Glutamatergic neuron (in vitro differentiated cells): ENCODE results near the gene WNT3A. TPM values are rescaled to one million over a fixed set of nuclear protein-coding genes. Genes with fewer than 3 reads are reported as not detected.

Source experiments
- DNase-seq: peaks from one replicate; pipeline ENCODE4 v3.0.0; 2022
- H3K27ac Mint-ChIP-seq: one replicate; pipeline ENCODE4 v1.8.0; 2020; ENCODE audit warnings: mild to moderate bottlenecking, mixed read lengths, inconsistent platforms; ENCODE audit not compliant: unreplicated experiment
- H3K27me3 Mint-ChIP-seq: one replicate; pipeline ENCODE4 v1.8.0; 2020; ENCODE audit warnings: mild to moderate bottlenecking, moderate library complexity, mixed read lengths, inconsistent platforms; ENCODE audit not compliant: unreplicated experiment
- H3K36me3 Mint-ChIP-seq: one replicate; pipeline ENCODE4 v1.8.0; 2020; ENCODE audit warnings: mild to moderate bottlenecking, mixed read lengths, inconsistent platforms; ENCODE audit not compliant: unreplicated experiment
- H3K4me1 Mint-ChIP-seq: one replicate; pipeline ENCODE4 v1.8.0; 2020; ENCODE audit warnings: mild to moderate bottlenecking, low read depth, mixed read lengths, inconsistent platforms; ENCODE audit not compliant: unreplicated experiment
- H3K4me3 Mint-ChIP-seq: one replicate; pipeline ENCODE4 v1.8.0; 2020; ENCODE audit warnings: mild to moderate bottlenecking, mixed read lengths, inconsistent platforms; ENCODE audit not compliant: unreplicated experiment
- H3K9me3 Mint-ChIP-seq: one replicate; pipeline ENCODE4 v1.8.0; 2020; ENCODE audit warnings: mild to moderate bottlenecking, moderate library complexity, mixed read lengths, inconsistent platforms; ENCODE audit not compliant: unreplicated experiment
- CTCF ChIP-seq: fragments of 200-600 bp; sonication (generic); IDR thresholded peaks from one replicate; pipeline ENCODE4 v1.5.0; 2021; ENCODE audit not compliant: partially characterized antibody, unreplicated experiment
- total RNA-seq: library from RNA; stranded (reverse); fragmentation: NEBNext Ultra II Directional; extraction: Animal tissue kit (Norgen Biotek cat#: 25700); gene quantifications from one replicate; pipeline ENCODE4 v1.2.1, GENCODE V29; 2021; ENCODE audit not compliant: unreplicated experiment

Gene WNT3A
- total RNA-seq, 1 donor from 2014 or later = not detected

GRCh38 chr1:228092342-228093049 lies 85.7 kb downstream of the WNT3A start:
- H3K4me3 Mint-ChIP-seq = no peak overlapping the region
- peaks cover 4% of the 10 kb centered on the region for H3K27me3 Mint-ChIP-seq
- TF ChIP-seq CTCF = no peak
- H3K4me1 Mint-ChIP-seq = peaks cover 26% of the 10 kb centered on the region
- peaks cover 18% of the 10 kb centered on the region for H3K36me3 Mint-ChIP-seq
- H3K9me3 Mint-ChIP-seq = peaks cover 10% of the 10 kb centered on the region
- DNase-seq = no peak
- no peak overlapping the region for H3K27ac Mint-ChIP-seq

- DNase-seq = no peak
- Mint-ChIP-seq H3K27me3 (peaks cover 4% of the 10 kb centered on the region), H3K9me3 (peaks cover 10% of the 10 kb centered on the region), H3K4me1 (peaks cover 23% of the 10 kb centered on the region), H3K36me3 (peaks cover 18% of the 10 kb centered on the region), H3K4me3 (no peak overlapping the region), H3K27ac (no peak overlapping the region)
- no peak for TF ChIP-seq CTCF
These were observed 86.5 kb downstream of the WNT3A start for GRCh38 chr1:228093050-228093906.

GRCh38 chr1:228094432-228095016 lies 87.7 kb downstream of the WNT3A start:
- no peak for TF ChIP-seq CTCF
- H3K9me3 Mint-ChIP-seq = peaks cover 8% of the 10 kb centered on the region
- H3K36me3 Mint-ChIP-seq = peaks cover 18% of the 10 kb centered on the region
- no peak for DNase-seq
- H3K4me1 Mint-ChIP-seq = peaks cover 16% of the 10 kb centered on the region
- peaks cover 2% of the 10 kb centered on the region for H3K27me3 Mint-ChIP-seq
- no peak overlapping the region for H3K27ac Mint-ChIP-seq
- no peak overlapping the region for H3K4me3 Mint-ChIP-seq

GRCh38 chr1:228095161-228095560 lies 88.4 kb downstream of the WNT3A start:
- H3K27me3 Mint-ChIP-seq = peaks cover 3% of the 10 kb centered on the region
- H3K4me1 Mint-ChIP-seq = peaks cover 12% of the 10 kb centered on the region
- DNase-seq = no peak
- peaks cover 8% of the 10 kb centered on the region for H3K9me3 Mint-ChIP-seq
- H3K36me3 Mint-ChIP-seq = peaks cover 18% of the 10 kb centered on the region
- H3K27ac Mint-ChIP-seq = no peak overlapping the region
- H3K4me3 Mint-ChIP-seq = no peak overlapping the region
- no peak for TF ChIP-seq CTCF
